Activated CD8-positive, alpha-beta memory T cell treated with anti-CD3 and anti-CD28 coated beads, Interleukin-2, amount 50 U/mL, for 1 hour (primary cell): ENCODE measurements around the gene ASIP.
"Not testable (repeated sequence)": the region's sequence is repeated elsewhere in the genome, so short reads cannot be mapped to it uniquely, and the experiment has no call there.

ENCODE experiments used
- DNase-seq: peaks from one replicate; pipeline ENCODE4 v3.0.0-alpha.2; 2020; ENCODE audit errors: extremely low read depth

ASIP gene

DNA sequence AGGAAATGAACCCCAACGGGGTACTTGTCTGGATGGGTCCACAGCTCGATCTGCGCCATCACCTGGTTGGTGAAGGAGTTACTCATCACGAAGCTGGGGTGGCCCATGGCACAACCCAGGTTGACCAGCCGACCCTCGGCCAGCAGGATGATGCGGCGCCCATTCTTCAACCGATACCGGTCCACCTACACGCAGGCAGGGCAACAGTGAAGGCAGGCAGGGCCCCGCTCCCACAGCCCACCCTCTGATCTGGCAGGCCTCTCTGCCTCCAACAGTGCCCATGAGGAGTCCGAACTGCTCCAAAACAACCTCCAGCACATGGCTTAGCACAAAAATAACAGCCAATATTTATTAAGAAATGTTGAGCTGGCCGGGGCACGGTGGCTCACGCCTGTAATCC, 44.2 kb downstream of the ASIP start:
- DNase-seq, result no peak

GRCh38 chr20:34287500-34287899, 46.3 kb downstream of the ASIP start:
- not testable (repeated sequence) for DNase-seq

GRCh38 chr20:34290471-34290870, 49.2 kb downstream of the ASIP start:
- no peak for DNase-seq

- DNase-seq, result no peak
Measured at GRCh38 chr20:34292496-34292895, 51.3 kb downstream of the ASIP start.

- no peak for DNase-seq
Measured at GRCh38 chr20:34293119-34293518, 51.9 kb downstream of the ASIP start.

DNA sequence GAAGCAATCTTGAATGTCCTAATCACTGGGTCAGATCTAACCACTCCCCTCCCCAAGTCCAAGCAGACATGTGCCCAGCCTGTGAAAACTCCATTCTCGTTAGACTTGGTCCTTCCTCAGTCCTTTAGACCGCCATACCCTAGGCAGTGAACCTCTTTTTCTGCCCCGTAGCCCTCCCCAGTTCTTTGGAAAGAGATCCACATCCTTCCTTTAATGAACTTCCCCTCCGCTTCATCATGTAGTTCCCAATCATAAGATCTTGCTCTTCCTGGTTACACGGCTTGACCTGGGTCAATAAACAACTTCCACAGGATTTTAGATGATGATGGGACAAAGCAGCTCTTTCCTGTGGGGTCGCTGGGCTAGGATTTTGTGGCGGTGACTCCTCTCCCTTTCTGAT, 52.4 kb downstream of the ASIP start:
- DNase-seq, result no peak

DNA sequence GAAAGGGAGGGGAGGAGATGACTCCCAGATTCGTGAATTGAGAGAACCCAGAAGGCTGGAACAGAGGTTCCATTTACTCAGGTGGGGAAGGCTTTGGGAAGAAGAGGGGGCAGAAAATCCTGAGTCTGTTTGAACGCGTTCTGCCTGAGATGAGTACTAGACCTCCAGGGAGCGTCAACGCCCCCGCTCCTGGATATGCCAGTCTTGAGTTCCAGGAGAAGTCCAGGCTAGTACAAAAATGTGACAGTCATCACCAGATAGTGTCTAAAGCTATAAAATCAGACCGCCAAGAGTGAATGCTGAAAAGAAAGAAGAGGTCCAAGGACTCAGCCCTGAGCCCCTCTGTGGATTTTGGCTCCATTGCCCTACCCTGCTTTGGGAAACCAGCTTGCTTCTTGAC, 53.3 kb downstream of the ASIP start:
- no peak for DNase-seq

- DNase-seq, result no peak
Measured at GRCh38 chr20:34295284-34295683, 54.1 kb downstream of the ASIP start.

- no peak for DNase-seq
Measured at GRCh38 chr20:34296468-34296867, 55.2 kb downstream of the ASIP start.

GRCh38 chr20:34298294-34298784, 57.1 kb downstream of the ASIP start:
- not testable (repeated sequence) for DNase-seq

- DNase-seq, result no peak
Measured at GRCh38 chr20:34299556-34300255, 58.5 kb downstream of the ASIP start.

GRCh38 chr20:34300256-34300806, 59.1 kb downstream of the ASIP start:
- DNase-seq, result no peak

- no peak for DNase-seq
Measured at GRCh38 chr20:34300809-34301586, 59.8 kb downstream of the ASIP start.

DNA sequence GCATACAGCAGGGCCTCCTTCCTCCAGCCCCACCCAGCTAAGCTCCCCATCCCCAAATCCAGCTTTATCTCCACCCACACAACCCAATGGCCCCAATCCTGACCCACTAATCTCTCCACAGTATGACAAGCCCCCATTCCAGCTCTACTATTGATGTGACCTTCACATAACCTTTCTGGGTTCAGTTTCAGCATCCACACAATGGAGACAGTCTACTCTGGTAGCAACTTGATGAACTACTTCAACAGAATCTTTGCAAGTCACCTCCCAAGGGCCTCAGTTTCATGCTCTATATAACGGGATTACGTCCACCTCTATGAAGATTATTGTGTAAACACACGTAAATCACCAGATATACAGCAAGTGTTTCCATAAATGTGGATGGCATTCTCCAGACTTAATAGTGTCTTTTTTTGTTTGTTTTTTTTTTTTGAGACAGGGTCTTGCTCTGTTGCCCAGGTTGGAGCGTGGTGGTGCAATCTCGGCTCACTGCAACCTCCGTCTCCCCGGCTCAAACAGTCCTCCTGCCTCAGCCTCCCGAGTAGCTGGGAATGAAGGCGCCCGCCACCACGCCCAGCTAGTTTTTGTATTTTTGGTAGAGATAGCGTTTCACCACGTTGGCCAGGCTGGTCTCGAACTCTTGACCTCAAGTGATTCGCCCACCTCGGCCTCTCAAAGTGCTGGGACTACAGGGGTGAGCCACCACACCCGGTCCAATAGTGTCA, 60.5 kb downstream of the ASIP start:
- no peak for DNase-seq

GRCh38 chr20:34302312-34302722, 61.1 kb downstream of the ASIP start:
- no peak for DNase-seq

DNA sequence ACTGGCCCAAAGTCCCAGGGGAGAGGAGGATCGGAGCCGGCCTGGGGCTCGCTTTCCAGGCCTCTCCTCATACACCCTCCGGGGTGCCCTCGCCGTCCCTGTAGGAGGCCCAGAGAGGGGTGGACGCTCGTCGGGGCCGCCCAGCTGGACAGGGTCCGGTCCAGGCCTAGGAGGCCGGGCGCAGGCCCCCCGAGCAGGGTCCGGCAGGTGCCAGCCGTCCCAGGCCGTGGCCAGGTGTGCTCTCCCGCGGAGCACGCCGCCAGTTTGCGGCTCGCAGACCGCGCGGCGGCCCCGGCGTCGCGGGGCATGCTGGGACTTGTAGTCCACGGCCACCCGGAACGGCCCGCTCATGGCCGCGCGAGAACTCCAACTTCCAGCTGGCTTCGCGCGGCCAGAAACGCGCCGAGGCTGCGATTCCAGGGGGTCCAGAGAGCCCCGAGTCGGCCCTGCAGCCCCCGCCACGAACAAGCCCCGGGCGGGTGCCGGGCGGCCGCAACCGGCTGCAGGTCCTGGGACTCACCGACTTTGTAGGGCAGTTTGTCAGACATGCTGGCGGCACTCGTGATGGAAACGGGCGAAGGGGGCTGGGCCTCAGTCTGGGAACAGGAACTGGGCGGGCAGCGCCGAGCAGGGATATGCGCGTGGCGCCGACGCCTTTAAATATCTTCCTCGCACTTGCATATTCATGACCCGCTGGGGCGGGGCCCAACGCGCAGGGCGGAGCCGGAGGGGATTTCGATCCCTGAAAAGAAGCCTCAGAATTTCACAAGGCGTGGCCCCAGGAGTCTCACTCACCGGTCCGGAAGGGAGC, 61.7 kb downstream of the ASIP start, which contains the start of gene AHCY:
Gene AHCY (minus strand): TSS at position 633 of the 811 bp plus-strand sequence. CDS start 85 bp downstream, at position 548.
- DNase-seq, result peak; percentile 63

DNA sequence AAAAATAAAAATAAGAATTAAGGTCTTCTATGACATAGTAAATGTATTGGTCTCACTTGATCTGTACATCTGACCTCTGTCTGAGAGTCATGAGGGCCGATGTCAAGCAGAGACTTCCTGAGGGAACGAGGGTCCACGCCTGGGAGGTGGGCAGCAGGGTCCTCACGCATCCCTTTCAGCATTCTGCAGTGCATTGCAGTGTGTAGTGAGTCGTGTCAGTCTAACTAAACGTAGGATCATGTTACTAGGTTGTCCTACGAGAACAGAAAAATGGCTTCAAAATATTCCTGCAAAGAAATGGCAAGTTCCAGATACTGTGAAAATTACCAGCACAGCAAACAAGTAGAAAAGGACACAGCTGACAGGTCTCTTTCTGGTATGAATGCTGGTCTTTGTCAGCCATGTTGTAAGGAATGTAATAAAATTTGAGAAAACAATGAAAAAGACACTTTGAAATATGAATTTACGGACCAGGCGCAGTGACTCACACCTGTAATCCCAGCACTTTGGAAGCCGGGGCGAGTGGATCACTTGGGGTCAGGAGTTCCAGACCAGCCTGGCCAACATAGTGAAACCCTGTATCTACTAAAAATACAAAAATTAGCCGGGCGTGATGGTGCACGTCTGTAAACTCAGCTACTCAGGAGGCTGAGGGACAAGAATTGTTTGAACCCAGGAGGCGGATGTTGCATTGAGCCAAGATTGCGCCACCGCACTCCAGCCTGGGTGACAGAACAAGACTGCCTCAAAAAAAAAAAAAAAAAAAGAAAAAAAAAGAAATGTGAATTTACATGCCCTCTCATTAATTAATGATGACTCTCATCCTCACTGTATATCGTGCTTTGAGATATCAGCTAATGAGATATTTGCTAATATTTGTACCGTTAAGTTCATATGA, 64.4 kb downstream of the ASIP start:
- DNase-seq, result no peak

DNA sequence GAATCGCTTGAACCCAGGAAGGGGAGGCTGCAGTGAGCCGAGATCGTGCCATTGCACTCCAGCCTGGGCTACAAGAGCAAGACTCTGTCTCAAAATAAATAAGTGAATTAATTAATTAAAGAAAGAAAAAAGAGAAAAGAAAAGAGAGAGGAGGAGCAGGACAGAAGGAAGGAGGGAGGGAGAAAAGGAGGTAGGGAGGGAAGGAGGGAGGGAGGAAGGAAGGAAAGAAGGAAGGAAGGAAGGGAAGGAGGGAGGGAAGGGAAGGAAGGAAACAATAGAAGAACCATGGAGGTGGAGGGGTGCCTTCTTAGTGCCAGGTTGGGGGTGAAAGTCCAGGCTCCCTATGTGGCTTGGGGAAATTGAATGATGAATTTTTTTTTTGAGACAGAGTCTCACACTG, 68.5 kb downstream of the ASIP start:
- DNase-seq, result no peak

GRCh38 chr20:34310481-34311117, 69.4 kb downstream of the ASIP start:
- no peak for DNase-seq
